Ammon's horn (tissue), 1 donor: ENCODE measurements around the gene FADS2.
A peak's percentile ranks its signal among the peaks of the same experiment; 100 is the strongest.
"Not testable (repeated sequence)": the region's sequence is repeated elsewhere in the genome, so short reads cannot be mapped to it uniquely, and the experiment has no call there.

ENCODE experiments used
- DNase-seq: peaks from one replicate; pipeline ENCODE4 v3.0.0-alpha.2; 2016; ENCODE audit warnings: low spot score

Gene FADS2

GRCh38 chr11:61868571-61869428 lies 40.7 kb downstream of the FADS2 start:
- no peak for DNase-seq

DNA sequence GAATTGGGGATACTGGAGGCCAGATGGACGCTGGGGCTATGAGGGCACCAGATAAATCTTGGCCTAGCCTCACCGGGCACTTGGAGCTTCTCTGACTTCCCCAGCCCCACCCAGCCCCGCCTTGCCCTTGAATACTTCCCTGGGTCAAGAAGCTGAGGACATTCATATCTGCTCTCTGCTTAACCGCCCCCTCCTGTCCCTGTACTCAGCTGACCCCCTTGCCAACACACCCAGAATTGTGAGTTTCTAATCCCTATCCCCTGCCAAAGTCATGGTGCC lies 41.3 kb downstream of the FADS2 start:
- DNase-seq: no peak

GRCh38 chr11:61869708-61870451 lies 41.8 kb downstream of the FADS2 start:
- no peak for DNase-seq

DNA sequence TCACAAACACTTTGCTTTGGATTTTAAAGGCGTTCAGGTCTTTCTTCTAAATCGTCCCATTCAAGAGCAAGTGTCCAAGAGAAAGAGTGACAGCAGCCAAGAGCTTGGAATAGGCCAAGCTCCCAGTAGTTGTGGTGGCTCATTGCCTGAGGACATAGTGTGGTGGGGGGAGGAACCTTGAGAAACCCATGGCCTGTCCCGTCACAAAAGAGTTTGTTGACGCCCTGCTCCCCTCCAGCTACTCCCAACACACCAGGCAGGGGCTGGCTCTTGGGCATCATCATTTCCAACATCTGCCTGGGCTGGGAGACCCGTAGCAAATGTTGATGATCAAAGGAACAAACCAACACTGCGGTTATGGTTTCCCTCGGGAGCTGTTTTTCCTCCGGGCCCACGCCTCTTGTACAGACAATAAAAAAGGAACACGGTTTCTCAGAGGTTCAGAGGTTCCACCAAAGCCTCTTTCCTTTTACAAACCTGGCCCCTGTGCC lies 42.5 kb downstream of the FADS2 start:
- DNase-seq: no peak

- DNase-seq: peak; percentile 92
Observed at GRCh38 chr11:61871158-61871597, 43.1 kb downstream of the FADS2 start.

DNA sequence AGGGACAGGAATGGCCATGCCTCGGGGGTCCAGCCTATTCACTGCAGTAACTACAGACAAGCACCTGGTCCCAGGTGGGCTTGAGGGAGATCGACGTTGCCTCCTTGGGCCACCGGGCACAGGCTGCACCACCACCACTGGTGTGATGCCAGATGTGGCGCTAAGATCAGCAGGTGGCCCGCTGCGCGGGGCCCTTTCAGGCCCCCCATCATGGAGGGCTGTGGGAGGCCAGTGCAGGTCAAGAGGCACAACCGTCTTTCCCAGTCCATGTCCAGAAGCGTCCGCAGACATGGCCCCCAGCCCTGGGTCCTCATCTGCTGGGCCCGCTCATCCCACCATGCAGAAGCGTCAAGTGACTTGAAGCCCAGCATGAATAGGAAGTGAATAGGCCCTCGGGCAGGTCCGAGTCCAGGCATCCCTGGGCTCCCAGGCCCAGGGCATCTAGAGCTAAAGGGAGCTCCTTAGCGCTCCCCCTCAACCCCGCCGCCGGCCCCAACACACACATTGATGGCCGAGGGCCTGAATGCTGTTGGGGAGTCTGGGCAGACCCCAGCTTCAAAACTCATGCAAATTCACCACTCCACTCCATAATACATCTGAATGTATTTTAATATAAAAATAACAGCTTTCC lies 45.0 kb downstream of the FADS2 start:
- no peak for DNase-seq

DNA sequence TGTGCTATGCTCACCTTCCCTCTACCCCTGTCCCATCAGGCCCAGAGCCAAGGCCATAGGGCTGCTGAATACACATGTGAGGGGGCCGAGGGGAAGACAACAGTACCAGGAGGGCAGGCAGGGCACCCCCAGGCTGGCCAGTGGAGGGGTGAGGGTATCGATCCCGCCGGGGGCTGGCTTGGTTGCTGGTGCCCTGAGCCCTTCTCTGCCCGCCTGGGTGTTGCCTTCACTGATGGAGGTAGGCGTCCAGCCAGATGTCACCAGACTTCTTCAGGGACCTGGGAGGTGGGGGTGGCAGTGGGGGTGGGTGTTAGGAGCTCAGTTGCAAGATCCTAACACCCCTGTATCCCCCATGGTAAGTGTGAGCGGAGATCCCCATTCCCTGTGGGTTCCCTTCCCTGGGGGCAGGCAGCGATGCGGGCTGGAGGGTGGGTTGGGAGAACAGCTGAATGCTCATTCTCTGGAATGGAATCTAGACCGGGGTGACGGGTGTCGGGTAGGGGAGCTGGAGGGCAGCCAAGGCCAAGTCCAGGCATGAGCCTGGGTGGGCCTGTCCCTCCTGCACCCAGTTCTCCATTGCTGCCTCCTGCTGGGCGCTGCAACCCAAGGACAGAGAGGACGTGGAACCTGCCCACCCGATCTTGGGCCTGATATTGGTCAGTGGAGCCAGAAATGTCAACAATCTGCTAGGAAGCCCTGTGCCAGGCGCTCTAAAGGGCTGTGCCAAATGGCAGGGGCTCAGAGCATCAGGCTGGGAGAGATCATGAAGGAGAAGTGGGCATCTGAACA lies 45.7 kb downstream of the FADS2 start:
- no peak for DNase-seq

DNA sequence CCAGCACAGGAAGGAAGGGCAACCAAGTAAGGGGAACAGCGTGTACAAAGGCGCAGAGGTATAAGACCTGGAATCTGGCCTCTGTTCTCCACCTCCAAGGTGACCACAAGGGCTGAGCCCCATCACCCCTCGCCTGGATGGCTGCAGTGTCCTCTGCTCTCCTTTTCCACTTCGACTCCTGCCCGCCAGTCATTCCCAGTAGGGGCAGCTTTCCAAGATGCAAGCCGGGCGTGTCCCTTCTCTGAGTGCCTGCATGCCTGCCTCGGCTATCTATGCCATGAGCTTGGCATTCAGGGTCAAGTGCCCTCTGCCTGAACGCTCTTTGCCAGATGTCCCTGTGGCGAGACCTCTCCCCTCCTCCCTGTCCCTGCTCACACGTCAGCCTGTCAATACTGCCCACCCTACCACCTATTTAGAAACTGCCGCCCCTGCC lies 46.3 kb downstream of the FADS2 start:
- DNase-seq: no peak

DNA sequence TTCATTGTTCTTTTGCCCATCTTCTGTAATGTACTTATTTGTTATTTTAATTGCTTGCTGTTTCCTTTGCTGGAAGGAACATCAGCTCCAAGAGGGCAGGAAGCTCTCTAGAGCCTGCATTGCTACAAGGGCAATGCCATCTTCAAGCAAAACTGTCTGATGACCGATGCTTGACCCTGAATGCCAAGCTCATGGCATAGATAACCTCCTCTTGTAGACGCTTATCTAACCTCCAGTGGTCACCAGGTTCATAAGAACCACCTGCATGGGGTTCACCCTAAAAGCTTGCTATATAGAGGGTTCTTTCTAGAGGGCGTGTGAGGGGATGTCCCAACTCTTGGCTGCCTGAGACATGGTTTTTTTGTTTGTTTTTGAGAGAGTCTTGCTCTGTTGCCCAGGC lies 46.8 kb downstream of the FADS2 start:
- no peak for DNase-seq

- DNase-seq: no peak
Observed at GRCh38 chr11:61875698-61876097, 47.6 kb downstream of the FADS2 start.

DNA sequence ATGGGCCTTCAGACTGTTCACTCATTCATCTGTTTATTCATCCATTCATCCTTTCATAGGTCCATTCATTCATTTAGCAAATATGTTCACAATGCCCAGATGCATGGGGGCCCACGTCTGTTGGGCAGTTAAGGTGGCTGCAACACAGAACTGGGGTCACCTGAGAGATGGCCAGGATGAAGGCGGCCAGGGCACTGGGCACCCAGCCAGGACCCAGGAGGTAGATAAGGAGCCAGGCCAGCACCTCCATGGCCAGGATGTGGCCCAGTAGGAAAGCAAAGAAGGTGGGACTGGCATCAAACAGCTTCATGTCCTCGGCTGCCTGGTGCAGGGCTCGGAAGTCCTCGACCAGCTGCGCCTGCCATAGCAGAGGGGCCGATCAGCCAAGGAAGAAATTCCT lies 51.1 kb downstream of the FADS2 start:
- no peak for DNase-seq

GRCh38 chr11:61880031-61880430 lies 51.9 kb downstream of the FADS2 start:
- DNase-seq: no peak

DNA sequence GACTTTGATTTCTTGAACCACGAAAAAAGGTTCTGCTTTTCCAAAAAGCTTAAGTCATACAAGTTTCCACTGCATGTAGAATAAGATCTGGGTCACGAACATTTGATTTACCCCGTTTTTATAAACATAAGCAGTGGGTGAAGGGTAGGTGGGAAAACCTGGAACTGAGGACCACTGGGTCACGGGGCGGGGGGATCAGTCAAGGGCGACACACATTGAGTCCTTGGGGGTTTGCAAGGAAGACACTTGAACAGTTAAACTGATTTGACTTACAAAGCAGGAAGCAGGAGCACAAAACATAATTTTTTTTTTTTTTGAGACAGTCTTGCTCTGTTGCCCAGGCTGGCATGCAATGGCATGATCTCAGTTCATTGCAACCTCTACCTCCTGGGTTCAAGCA lies 52.4 kb downstream of the FADS2 start:
- DNase-seq: no peak

DNA sequence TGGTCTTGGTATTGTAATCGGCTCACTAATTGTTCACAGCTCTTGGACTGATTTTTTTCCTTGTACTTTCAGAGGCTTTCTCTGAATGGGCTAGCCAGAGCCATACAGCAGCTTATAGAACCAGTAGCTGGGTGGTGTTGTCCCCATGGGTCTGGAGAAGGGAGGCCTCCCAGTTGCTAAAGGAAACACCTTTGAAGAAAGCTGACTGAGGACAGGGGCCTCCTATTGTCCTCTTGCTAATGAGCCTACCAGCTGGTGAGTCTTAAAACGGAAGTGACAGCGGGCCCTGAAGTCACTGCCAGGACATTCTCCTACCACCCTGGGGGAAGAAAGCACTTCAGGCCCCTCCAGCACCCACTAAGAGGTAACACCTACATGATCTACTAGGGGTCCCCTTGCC lies 53.3 kb downstream of the FADS2 start:
- no peak for DNase-seq

- not testable (repeated sequence) for DNase-seq
Observed at GRCh38 chr11:61882267-61882666, 54.2 kb downstream of the FADS2 start.

DNA sequence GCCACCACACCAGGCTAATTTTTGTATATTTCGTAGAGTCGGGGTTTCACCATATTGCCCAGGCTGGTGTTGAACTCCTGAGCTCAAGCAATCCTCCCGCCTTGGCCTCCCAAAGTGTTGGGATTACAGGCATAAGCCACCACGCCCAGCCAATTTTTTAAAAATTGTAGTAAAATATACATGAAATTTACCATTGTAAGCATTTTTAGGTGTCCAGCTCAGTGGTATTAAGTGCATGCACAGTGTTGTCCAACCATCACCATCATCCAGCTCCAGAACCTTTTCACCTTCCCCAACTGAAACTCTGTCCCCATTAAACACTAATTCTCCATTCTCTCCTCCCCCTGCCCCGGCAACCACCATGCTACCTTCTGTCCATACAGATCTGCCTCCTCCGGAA lies 54.8 kb downstream of the FADS2 start:
- DNase-seq: no peak

DNA sequence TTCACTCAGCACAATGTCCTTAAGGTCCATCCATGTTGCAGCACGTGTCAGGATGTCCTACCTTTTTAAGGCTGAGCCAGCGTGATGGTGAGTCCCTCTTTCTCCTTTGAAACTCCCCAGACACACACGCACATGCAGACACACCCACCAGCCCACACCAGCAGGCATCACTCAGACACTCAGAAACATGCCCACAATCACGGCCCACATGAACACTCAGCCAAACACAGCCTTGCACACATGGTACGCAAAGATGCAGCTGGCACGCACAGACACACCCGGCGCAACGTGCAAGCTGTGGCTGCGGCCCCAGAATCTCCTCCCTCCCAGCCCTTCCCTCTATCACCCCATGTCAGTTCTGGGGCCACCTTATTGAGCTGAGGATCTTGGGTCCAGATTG lies 55.2 kb downstream of the FADS2 start:
- DNase-seq: peak; percentile 73

DNA sequence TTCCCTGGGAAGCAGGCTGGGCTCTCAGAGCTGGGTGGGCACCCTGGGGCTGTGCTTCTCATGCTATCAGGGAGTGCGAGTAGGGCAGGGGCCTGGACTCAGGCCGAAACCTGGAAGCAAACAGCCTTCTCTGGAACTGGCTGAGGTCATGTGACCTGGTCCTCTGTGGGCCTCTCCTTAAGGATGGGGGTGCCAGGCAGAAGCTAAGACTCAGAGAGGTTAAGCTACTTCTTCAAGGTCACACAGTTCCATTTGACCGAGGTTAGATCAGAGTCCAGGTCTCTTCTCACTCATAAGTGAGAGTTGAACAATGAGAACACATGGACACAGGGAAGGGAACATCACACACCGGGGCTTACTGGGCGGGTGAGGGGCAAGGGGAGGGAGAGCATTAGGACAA lies 55.8 kb downstream of the FADS2 start:
- DNase-seq: no peak

DNA sequence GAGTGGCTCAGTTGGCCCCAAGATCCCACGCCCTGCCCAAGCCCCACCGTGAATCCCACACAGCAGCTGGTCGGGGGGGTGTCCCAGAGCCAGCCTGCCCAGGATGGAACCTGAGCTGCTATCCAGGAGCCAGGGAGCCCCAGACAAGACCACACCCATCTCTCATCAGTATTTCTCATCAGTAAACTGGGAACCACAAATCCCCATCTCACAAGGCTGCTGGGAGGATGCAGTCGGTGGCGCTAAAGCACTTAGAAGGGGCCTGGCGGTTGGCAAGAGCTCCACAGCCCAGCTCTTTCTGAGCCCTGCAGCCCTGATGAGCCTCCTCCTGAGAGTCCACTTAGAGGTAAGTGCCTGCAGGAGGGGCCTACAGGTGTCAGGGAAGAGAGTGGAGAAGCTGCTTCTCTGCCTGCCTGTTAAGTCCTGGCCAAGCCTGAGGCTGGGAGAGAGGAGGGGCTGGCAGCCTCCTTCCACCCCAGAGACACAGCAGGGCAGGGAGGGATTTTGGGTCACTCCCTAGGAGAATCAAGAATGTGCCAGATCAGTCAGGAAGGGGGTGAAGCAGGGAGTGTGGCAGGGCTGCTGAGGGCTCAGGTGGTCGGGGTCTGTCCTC lies 57.2 kb downstream of the FADS2 start:
- DNase-seq: no peak

DNA sequence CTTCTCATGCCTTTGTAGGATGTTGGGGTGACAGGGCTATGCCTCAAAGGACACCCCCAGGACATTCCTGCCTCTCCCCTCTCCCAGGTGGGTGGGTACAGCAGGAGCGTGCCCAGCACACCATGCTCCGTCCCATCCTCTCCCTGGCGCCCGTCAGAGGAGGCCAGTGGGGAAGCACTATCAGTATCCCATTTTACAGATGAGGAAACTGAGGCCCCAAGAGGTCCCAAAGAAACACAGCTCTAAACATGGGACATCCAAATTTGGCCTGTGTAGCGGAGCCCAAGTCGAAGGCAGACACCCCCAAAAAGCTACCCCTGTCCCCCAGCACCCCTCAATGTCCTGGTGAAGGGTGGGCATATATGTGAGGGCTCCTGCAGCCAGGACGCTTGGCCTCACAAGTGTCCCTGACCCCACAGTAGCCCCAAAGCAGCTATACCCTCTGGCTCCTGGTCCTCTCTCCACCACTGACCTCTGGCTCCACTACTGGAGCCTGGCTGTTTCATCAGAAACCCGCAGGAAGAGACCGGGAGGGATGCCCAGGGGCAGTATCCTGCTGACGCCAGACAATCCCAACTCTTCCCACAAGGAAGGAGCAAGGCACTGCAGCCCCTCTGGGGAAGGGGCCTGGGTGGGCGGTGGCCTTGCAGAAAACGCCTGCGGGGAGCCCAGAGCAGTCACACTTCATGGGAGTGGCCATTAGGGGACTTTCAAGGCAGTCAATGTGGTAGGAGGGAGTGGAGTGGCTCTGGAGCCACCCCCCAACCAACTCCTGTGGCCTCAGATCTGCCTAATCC lies 57.9 kb downstream of the FADS2 start:
- no peak for DNase-seq

DNA sequence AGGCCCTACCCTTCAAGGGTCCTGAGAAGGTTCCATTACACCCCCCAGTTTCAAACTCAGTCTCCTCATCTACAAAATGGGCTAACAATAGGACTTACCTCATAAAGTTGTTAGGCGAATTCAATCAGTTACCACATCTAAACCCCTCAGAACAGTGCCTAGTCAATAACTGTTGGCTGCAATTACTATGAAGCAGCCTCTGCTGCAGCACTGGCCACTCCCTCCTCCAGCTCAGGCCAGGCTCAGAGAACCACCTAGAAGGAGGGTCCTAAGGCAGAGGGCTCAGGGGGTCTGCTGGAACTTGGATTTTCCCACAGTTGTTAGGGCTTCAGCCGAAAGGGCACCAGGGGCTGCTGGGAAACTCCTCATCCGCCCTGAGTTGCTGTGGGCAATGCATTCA lies 58.5 kb downstream of the FADS2 start:
- no peak for DNase-seq
